Cardiac septum (tissue), 1 donor: ENCODE results near the gene MPHOSPH9. TPM values are rescaled to one million over a fixed set of nuclear protein-coding genes. Genes with fewer than 3 reads are reported as not detected.

Experiments used
- DNase-seq: peaks from one replicate; pipeline ENCODE4 v3.0.0-alpha.2; 2020; ENCODE audit warnings: low spot score
- intact Hi-C: fragments of 100-400 bp; cut with DNase I; formaldehyde crosslinking; loops from one replicate; pipeline ENCODE4 v1.14.0; 2022
- total RNA-seq: library from RNA; stranded (reverse); fragmentation: NEBNext Ultra II Directional; extraction: Animal tissue kit (Norgen Biotek cat#: 25700); gene quantifications from one replicate; pipeline ENCODE4 v1.2.1, GENCODE V29; 2021
- donor health status: DM: no; HTN: no; CAD: no.

MPHOSPH9 gene
- total RNA-seq, 1 donor from 2014 or later: 22.0 TPM

DNA sequence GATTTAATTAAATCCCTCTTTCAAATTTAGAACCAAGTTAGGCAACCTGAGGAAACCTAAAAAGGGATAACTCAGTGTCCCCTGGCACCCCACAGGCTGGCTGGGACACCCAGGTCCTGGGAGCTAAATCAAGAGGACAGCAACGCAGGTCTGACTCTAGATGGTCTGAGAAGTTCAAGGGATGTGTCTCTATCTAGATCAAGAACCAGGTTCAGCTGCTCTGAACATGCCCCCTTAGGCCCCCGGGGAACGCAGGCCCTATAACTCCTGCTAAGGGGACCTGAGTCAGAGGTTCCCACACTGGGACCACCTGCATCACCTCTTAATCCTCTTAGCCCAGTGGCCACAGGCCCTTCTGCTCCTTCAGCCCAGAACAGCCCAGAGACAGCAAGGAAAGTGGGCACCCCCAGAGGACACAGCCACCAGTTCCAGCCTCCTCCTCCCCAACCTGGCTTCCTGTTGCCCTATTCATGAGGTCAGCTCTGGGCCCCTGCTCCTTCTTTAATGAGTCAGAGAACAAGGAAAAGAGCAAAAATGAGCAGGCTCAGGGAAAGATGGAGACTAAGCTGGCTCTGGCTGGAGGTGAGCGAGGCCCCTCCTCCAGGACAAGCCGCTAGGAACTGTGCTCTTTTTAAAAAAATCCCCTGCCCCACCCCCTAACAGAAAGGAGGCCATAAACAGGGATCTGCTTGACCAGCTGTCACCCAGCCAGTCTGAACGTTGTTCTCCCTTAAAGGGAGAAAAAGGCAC, 92.8 kb downstream of the MPHOSPH9 start:
- no peak for DNase-seq
- intact Hi-C loops: loop anchor here (5.0 kb wide), 1 partner anchor 33 kb away; no protein-coding TSS in a partner anchor

DNA sequence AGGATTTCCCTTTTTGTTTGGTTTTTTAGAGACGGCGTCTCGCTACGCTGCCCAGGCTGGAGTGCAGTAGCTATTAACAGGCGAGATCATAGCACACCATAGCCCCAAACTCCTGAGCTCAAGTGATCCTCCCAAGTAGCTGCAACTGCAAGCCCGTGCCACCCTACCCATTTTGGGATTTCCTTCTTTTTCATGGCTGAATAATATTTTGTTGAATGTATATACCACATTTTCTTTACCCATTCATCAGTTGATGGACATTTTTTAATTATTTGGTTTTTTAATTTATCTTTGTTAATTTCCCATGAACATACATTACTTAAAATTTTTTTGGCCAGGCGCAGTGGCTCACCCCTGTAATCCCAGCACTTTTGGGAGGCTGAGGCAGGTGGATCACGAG, 97.3 kb downstream of the MPHOSPH9 start:
- no peak for DNase-seq
- intact Hi-C loops: no loop called here

DNA sequence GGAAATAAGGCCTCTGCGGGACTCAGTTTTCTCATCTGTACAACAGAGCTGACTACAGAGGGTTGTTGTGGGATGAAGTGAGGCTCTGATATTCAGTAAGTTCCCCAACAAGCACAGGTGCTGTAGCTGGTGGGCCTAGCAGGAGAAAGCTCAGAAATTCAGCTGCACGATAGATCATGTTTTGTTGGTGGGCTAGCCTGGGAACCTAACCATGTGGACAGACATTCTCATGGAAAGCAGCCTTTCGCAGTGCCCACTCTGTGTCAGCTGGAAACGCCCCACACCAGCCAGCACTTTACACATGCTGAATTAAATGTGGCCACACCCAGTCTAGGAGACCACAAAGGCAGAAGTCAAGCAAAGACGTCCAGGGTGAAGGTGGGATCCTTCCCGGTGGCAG, 98.1 kb downstream of the MPHOSPH9 start:
- intact Hi-C loops: no loop called here
- no peak for DNase-seq

DNA sequence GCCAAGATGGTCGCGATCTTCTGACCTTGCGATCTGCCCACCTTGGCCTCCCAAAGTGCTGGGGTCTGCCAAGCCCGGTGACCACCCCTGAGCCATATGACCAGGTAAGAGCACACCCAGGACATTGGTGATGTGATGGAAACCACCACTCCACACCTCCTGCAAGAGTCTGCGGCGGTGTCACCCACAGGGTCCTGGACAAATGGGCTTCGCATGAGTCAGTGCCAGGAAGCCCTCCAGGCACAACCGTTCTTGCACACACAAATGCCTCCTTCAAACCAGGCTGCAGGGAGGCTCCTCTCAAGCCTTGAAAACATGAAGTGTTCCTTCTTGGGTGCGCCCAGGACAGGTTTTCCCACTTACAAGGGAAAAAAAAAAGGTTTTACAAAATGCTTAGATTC, 98.7 kb downstream of the MPHOSPH9 start:
- DNase-seq: no peak
- intact Hi-C loops: no loop called here

DNA sequence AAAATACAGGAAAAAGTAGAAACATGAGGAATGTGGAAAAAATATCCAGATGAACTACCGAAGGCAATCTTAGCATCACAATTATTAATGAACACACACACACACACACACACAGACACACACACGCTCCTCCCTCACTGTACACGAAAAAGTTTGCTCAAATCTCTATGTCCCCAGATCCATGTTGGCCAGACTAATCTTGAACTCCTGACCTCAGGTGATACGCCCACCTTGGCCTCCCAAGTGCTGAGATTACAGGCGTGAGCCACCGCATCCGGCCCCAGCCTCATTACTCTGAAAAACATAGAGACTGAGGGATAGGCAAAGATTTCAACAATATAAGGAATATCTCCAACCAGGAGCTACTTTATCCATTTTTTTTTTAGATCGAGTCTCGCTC, 99.2 kb downstream of the MPHOSPH9 start:
- intact Hi-C loops: no loop called here

DNA sequence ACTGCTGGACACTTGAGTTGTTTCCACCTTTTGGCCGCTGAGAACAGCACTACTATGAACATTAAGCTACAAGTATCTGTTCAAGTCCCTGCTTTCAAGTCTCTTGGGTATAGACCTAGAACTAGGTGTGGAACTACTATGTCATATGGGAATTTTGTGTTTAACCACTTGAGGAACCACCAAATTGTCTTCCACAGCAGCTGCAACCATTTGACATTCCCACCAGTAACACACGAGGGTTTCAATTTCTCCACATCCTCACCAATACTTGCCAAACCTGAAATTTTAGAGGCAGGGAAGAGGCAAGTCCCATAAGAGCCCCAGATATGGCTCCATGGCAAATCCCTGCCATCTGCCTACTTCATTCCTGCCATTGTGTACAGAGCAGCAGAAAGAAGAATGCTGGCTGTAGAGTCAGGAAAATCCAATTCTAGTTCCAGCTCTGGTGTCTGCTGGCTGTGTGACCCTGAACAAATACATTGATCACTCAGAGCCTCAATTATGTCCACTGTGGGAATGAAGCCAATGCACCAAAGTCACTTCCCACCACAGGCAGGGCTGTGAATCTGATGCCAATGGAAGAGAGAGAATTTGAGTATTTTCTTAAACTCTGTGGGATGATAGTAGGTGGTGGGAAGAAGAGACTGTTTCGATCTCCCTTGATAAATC, 99.9 kb downstream of the MPHOSPH9 start:
- no peak for DNase-seq

More for the DNA sequence above, 99.2 kb downstream of the MPHOSPH9 start:
- DNase-seq: no peak

DNA sequence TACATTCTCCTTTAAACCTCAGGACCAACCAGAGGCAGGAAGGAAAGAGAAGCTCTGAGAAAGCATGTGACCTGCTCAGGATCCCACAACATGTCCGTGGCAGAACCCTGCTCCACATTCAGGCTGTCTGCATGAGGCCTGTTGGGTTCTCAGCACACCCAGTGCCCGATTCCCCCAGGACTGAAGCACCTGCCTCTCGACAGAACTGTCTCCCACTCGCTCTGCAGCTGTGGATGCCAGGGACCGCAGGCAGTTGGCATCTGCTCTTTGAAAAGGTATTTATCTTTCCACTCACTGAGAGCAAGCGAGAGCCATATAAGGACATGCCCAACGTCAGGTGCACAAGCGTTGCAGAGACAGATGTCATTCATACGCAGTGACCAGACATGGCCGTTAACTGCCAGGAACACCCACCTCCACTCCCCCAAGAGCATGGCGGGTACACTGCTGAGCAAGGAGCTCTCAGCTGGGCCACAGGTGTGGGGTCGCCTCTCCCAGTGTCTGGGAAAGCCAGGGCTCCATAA, 101.0 kb downstream of the MPHOSPH9 start:
- intact Hi-C loops: no loop called here
- no peak for DNase-seq

More for the DNA sequence above, 99.9 kb downstream of the MPHOSPH9 start:
- intact Hi-C loops: no loop called here

DNA sequence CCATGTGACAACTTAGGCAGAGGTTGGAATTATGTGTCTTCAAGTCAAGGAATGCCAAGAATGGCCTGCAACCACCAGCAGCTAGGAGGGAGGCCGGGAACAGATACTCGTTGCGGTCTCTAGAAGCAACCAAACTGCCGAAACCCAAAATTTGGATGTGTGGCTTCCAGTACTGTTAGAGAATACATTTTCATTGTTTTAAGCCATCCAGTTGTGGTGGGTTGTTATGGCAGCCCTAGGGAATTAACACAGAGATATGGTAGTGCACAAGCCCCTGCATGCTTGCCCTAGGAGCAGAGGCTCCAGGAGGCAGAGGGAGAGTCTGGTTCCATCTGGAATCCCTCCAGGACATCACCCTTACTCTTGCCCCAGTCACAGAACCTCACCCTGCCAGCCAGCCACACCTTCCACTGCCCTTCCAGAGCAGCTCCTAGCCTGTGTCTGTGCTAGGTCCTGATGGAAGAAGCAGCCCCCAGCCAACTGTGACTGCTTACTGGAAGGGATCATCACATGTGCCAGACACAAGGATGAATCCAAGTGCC, 101.6 kb downstream of the MPHOSPH9 start:
- DNase-seq: no peak

DNA sequence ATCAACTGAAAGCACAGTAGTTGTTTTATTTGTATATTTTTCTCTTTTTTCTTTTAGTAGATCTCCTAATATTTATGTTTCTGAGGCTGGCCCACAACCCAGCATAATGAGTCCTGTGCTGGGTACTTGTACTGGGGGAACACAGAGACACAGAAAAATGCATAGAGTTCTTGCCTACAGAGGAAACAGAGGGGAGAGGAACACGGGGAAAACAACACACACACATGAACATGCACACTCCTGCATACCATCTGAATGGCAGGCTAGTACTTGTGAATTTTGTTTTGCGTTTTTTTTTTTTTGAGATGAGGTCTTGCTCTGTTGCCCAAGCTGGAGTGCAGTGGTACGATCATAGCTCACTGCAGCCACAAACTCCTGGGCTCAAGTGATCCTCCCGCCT, 103.3 kb downstream of the MPHOSPH9 start:
- no peak for DNase-seq
- intact Hi-C loops: no loop called here

More for the DNA sequence above, 101.6 kb downstream of the MPHOSPH9 start:
- intact Hi-C loops: no loop called here

DNA sequence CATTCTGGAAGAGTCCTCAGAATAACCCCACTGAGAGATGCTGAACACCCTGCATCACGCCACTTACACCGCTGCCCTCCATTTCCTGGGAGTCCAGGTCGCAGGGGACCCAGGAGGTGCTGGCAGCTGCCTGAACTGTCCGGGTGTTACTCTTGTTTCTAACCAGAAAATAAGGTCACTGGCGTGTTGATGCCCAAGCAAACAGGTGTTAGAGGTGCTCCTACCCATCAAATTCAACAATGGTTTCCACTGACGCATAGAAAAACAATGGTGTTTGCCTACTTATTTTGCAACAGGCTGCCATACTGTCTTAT, 105.8 kb downstream of the MPHOSPH9 start:
- intact Hi-C loops: no loop called here
- no peak for DNase-seq

DNA sequence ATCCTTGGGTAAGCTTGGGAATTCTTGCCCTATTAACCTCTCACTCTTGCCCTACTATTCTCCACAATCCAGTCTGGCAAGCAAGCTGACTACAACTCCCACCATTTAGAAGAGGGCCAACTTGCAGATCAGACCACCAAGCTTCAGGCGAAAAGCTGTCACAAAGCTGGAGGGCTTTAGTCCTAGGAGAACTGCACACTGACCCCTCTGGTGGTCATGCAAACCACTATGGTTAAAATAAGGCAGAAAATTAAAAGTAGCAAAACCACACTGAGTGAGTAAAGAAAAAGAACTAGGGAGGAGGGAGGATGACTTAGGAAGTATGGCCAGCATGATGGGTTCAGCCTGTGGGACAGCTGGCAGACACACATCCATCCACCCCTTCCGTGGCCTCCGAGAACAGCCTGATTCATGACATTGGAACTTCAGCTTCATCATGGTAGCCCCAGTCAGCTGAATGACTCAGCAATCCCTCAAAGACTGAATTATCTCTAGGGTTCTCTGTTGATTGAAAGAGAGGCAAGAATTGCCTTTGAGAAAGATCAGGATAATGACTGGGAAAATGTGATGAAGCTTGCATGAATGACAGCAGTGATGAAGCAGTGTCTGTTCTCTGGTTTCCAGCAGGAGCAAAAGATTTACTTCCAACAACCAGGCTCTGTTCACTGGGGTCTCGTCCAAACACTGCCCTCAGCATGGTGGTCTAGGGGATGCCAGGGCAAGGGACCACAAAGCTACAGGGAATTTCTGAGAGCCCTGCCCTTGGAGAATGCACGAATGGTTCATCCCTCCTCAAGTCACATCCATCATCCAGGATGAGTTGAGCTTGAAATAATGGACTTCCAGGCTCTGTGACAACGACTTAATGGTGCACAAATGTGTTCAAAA, 106.4 kb downstream of the MPHOSPH9 start:
- no peak for DNase-seq
- intact Hi-C loops: no loop called here

DNA sequence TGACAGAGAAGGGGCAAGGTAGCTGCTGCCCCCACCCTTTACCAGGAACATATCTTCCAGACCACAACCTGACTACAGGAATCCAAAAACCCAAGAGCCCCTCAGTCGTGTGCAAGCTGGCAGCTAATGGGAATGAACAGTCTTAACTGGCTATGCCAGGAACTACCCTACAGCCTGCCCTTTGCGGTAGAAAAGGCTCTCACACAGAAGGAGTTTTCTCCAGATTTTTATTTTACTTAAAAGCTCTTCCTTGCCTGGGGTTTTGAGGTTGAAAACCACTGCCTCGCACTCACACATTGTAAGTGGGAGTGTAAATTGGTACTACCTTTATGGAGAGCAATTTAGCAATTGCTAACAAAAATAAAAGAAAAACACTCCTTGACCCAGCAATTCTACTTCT, 110.3 kb downstream of the MPHOSPH9 start:
- intact Hi-C loops: no loop called here
- no peak for DNase-seq

DNA sequence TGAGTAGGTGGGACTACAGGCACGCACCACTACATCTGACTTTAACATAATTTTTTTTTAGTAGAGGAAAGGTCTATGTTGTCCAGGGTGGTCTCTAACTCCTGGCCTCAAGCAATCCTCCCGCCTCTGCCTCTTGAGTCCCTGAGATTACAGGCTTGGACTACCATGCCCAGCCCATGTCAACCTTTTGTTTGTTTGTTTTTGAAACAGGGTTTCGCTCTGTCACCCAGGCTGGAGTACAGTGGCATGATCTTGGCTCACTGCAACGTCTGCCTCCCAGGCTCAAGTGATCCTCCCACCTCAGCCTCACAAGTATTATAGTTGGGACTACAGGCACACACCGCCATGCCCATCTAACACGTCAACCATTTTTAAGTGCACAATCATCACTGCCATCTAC, 111.3 kb downstream of the MPHOSPH9 start:
- DNase-seq: no peak
- intact Hi-C loops: no loop called here

DNA sequence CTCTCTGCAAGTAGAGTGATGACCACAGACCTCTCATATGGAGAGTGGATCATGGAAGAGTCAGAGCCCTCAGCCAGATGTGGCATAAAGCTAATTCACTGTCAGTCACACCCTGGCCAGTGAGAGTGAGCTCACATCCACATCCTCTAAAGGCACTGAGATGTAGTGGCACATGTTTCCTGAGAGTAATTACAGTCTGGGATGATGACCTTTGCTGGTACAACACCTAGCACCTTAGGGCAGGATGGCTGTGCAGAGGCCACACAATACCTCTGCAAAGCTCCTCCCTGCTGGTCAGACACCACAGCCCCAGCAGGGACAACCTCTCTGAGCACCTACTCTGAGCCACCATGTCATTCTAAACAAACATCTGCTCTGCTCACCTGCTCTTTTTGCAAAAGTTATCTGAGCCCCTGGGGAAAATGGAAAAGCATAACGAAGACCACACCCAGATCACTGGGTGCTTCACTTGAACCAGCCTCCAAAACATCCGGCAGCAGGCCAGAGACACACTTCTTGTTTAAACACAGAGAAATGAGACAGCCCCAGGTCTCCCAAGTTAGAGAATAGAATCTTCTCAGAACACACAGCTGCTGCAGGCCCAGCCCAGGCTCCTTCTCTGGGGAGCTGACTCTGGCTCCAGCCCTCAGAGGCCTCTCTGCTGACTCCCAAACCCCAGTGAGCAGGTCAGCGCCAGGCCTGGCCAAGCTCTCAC, 112.3 kb downstream of the MPHOSPH9 start:
- DNase-seq: no peak
- intact Hi-C loops: no loop called here

DNA sequence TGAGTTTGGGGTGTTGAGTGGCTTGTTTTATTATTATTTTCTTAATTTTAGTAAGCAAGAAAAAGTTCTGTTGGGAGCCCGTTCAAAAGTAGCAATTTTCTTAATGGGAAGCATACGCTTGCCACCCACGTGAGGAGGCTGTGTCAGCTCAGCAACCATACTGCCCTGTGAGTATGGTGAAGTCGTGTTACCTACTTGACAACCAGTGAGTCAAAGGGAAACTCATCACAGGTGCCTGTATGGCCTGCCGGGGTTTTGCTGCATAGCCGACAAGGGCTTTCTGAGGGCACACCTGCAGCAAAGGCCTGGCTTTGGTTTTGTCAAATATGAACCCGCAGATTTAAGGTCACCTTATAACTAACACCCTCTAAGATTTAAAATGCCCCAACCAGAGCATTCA, 113.1 kb downstream of the MPHOSPH9 start:
- intact Hi-C loops: loop anchor here (10.0 kb wide), 1 partner anchor 75 kb away; no protein-coding TSS in a partner anchor
- no peak for DNase-seq

DNA sequence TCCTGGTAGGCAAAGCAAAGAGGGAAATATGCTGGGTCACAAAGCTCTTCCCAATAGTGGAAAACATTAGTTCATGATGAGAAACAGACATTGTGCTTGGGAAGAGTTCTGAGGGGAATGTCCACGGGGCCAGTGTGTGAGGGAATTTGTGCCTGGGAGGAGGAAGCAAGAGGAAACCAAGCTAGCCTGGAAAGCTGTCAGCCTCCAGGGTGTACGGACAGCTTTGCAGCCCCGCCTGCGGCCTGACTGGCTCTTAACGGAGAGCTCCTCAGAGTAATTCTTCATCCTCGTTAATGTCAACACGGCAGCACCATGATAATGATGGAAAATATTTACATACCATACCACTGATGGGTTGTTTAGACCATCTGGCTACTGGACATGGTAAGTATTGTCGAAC, 114.4 kb downstream of the MPHOSPH9 start:
- no peak for DNase-seq
- intact Hi-C loops: loop anchor here (10.0 kb wide), 1 partner anchor 74 kb away; no protein-coding TSS in a partner anchor

DNA sequence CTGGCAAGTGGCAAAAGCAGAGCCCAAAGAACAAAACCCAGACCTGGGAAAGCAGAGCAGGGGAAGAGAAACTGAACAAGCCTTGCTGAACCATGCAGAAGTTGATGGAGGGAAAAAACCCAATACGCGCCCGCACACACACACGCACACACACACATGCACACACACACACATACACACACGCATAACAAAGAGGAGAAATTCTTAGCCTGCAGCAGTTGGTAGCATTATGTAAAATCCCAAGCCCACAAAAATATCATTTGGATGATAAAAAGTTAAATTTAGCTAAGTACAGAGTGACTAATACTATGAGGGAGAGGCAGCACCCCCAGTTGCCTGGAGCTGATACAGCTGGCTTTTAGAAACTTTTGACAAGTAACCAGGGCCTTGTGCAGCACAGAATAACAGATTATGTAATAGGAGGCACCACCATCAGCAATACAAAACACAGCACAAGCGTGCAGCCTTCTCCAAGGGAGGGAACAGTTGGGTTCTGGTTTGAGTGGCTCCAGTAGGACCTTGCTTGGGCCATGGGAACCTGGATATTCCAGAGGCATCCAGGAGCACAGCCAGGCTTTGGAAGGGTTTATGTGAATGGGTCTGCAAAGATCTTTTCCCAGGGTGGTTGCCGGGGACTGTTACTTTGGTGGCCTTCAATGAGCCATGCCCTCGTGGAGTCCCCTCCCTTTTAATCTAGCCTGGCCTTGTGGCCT, 117.4 kb downstream of the MPHOSPH9 start:
- intact Hi-C loops: loop anchor here (10.0 kb wide), 1 partner anchor 71 kb away; no protein-coding TSS in a partner anchor
- no peak for DNase-seq

DNA sequence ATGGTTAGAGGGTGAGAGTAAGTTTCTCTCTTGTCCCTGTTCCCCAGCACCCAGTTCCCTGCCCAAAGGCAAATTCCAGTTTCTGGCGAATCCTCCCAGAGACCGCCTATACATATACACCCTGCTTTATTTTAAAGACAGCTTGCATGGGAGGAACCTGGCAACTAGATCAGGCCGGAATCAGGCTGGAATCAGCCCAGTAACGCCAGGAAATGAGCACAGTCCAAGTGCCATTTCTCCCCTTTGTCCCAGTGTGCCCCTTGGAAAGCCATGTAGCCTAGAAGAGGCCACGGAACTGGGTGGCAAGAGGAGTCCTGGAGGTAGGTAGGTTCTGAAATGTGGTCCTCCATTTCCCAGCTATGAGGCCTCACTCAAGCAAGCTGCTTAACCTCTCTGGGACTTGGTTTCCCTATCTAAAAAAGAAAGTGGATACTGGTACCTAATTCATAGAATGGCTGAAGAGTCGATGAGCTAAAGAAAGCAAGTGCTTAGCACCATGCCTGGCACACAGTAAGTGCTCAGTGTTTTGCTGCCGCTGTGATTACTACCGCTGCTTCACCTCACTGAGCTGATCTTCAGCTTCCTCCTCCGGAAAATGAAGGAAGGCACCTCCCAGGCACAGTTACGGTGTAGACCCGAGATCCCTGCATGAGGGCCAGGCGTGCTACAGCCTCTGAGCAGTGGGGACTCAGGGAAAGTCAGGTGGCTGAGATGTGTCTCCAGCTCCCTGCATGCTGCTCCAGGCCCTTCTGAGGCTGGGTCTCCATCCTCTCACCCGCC, 118.4 kb downstream of the MPHOSPH9 start:
- no peak for DNase-seq
- intact Hi-C loops: loop anchor here (10.0 kb wide), 1 partner anchor 70 kb away; no protein-coding TSS in a partner anchor
